Measurements from ENCODE around the gene NXT1.
"Not testable (repeated sequence)": the region's sequence is repeated elsewhere in the genome, so short reads cannot be mapped to it uniquely, and the experiment has no call there.

The NXT1 gene

DNA sequence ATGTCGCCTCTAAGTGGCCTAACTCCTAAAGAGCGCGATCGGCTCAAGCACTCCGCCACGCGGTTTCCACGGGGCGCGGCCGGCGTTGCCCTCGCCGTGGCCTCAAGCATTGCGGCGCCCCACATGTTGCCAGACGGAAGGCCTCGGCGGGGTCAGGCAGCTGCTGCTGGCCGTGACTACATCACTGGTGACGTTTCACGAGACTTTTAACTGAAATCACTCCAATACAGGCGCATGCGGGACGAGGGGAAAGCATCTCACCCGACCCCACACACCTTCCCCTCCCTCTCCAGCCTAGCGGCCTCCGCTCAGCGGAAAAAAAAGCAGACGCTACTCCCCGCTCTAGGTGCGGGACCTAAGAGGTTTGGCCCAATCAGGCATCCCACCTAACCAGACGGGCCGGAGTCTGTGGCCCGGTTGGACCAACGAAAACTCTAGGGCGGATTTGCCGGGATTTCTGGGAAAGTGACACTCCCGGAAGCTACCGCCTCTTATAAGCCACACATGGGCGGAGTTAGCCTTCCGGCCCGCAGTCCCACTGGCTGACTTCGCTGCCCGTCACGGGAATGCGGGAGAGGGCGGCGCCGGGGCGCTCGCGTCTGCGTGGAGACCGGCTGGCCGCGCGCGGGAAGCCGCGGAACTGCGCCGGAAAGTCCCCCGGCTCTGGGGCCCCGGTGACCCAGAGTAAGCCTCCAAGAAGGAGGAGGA lies at the start of gene NXT1:
TSS of gene NXT1 (plus strand) at position 596 of the 708 bp plus-strand sequence. CDS start 3,251 bp downstream, outside the sequence.
- Mint-ChIP-seq H3K4me1 (peaks cover 20% of the 10 kb centered on the region), H3K36me3 (ENCODE audit: insufficient read depth) (peaks cover 25% of the 10 kb centered on the region), H3K27ac (ENCODE audit: low read depth) (peak within 1 kb of the TSS; percentile 100), H3K27me3 (no peaks in the 10 kb centered on the region), H3K4me3 (peak within 1 kb of the TSS; percentile 98), H3K9me3 (no peaks in the 10 kb centered on the region)
- ATAC-seq (replicated peaks; ENCODE audit: extremely low read depth, poor library complexity, severe bottlenecking) (peak; percentile 80), DNase-seq (ENCODE audit: low spot score in 2 of 2) (peak; percentile 93 to 97)

DNA sequence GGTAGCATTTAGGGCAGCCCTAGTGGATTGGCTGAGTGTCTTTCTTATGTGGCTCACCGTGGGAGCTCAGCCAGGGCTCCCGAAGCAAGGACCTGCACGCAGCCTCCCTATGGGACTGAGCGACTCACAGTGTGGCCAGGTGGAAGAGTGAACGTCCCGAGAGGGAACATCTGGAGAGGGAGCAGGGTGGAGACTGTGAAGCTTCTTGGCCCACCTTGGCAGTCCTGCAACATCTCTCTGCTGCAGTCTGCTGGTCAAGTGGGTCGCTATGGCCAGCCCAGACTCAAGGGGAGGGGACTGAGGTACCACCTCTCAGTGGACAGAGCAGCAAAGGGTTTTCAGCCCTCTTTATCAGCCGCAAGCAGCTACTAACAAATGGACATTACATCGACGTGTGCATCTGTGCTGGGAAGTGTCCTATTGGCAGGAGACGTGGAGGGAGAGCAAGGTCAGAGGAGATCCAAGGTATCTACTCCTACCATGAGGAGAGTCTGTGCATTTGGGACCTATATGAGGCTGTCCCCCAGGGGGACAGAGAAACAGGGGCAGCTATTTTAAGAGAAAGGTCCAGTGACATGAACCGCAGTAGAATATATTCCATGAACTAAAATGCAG lies 49.0 kb upstream of the NXT1 start:
- no peak for DNase-seq (ENCODE audit: low spot score in 2 of 2)
- no peak for ATAC-seq (replicated peaks; ENCODE audit: extremely low read depth, poor library complexity, severe bottlenecking)
- Mint-ChIP-seq H3K4me3 (no peak overlapping the region), H3K9me3 (no peaks in the 10 kb centered on the region), H3K27me3 (peaks cover 26% of the 10 kb centered on the region), H3K36me3 (ENCODE audit: insufficient read depth) (no peaks in the 10 kb centered on the region), H3K27ac (ENCODE audit: low read depth) (no peak overlapping the region), H3K4me1 (no peaks in the 10 kb centered on the region)

DNA sequence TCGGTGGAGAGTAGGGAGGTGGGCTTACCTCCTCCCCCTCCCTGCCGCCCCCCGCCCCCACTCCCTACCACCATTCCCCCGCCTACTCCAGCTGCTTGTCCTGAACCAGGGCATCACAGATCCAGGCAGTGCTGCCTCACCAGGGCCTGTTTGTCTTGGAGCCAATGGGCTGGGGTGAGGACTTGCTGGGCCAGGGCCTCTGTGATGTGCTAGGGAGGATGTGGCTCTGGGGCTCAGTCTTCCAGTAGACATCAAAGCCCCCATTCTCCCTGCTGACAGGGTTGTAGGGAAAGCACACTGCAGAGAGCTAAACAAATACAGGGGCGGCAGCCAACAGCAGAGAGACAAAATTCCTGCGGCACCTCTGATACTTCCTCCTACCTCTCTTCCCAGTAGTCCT lies 48.2 kb upstream of the NXT1 start:
- no peaks in the 10 kb centered on the region for H3K36me3 Mint-ChIP-seq (ENCODE audit: insufficient read depth)
- peaks cover 18% of the 10 kb centered on the region for H3K27me3 Mint-ChIP-seq
- no peak overlapping the region for H3K4me3 Mint-ChIP-seq
- H3K9me3 Mint-ChIP-seq: no peaks in the 10 kb centered on the region
- DNase-seq (ENCODE audit: low spot score in 2 of 2): no peak
- no peaks in the 10 kb centered on the region for H3K4me1 Mint-ChIP-seq
- no peak overlapping the region for H3K27ac Mint-ChIP-seq (ENCODE audit: low read depth)
- ATAC-seq (replicated peaks; ENCODE audit: extremely low read depth, poor library complexity, severe bottlenecking): no peak

DNA sequence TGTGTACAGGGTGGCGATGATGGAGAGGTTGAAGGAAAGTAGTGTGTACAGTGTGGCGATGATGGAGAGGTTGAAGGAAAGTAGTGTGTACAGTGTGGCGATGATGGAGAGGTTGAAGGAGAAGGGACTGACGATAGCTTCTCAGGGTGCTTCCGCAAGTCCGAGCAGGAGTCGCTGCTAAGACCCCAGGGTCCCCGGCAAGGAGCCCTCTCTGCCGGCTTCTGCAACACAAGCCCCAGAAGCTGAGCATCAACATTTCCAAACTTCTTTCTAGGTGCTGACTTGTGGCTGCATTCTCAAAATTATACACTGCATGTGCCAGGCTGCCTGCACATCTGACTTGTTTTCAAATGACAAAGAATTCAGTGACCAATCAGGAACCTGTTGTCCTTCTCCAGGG lies 47.8 kb upstream of the NXT1 start:
- H3K9me3 Mint-ChIP-seq: no peaks in the 10 kb centered on the region
- no peaks in the 10 kb centered on the region for H3K4me1 Mint-ChIP-seq
- H3K36me3 Mint-ChIP-seq (ENCODE audit: insufficient read depth): no peaks in the 10 kb centered on the region
- DNase-seq (ENCODE audit: low spot score in 2 of 2) (no peak), ATAC-seq (replicated peaks; ENCODE audit: extremely low read depth, poor library complexity, severe bottlenecking) (no peak)
- peaks cover 15% of the 10 kb centered on the region for H3K27me3 Mint-ChIP-seq
- no peak overlapping the region for H3K27ac Mint-ChIP-seq (ENCODE audit: low read depth)
- H3K4me3 Mint-ChIP-seq: no peak overlapping the region

DNA sequence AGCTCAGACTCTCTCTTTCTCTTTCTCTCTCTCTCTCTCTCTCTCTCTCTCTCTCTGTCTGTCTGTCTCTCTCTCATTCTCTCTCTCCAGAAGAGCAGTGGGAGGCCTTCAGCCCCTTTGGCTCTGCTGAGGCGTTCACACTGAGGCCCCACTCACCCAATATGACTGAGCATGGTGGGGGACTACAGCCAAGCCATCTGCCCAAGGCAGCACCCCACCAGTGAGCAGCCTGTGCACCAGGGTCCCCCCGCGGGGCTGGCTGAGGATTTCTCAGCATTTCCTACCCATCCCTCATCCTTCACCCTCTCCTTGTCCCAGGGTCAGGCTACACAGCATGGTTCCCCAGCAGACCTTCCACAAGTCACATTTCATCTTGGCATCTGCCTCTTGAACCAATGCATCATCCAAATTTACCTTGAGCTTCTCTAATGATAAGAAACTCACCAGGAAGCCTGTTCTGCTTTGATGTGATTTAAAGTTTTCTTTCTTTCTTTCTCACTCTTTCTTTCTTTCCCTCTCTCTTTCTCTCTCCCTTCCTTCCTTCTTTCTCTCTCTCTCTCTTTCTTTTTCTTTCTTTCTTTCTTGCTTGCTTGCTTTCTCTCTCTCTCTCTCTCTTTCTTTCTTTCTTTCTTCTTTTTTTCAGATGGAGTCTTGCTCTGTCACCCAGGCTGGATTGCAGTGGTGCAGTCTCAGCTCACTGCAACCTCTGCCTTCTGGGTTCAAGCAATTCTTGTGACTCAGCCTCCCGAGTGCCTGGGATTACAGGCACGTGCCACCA lies 47.1 kb upstream of the NXT1 start:
- Mint-ChIP-seq H3K36me3 (ENCODE audit: insufficient read depth) (no peaks in the 10 kb centered on the region), H3K9me3 (no peaks in the 10 kb centered on the region), H3K27me3 (peaks cover 15% of the 10 kb centered on the region), H3K27ac (ENCODE audit: low read depth) (no peak overlapping the region), H3K4me1 (no peaks in the 10 kb centered on the region), H3K4me3 (no peak overlapping the region)
- DNase-seq (ENCODE audit: low spot score in 2 of 2) (no peak), ATAC-seq (replicated peaks; ENCODE audit: extremely low read depth, poor library complexity, severe bottlenecking) (no peak)

DNA sequence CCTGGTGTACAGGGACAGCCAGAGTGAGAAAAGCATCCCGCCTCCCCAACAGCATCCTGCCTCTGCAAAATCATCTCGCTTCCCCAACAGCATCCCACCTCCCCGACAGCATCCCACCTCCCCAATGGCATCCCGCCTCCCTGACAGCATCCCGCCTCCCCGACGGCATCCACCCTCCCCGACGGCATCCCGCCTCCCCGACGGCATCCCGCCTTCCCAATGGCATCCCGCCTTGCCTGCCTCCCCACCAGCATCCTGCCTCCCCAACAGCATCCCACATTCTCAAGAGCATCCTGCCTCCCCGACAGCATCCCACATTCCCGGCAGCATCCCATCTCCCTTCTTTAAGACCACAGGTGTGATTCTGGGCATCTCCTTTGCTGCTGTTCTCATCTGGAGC lies 46.0 kb upstream of the NXT1 start:
- Mint-ChIP-seq H3K4me1 (no peaks in the 10 kb centered on the region), H3K27ac (ENCODE audit: low read depth) (no peak overlapping the region)

DNA sequence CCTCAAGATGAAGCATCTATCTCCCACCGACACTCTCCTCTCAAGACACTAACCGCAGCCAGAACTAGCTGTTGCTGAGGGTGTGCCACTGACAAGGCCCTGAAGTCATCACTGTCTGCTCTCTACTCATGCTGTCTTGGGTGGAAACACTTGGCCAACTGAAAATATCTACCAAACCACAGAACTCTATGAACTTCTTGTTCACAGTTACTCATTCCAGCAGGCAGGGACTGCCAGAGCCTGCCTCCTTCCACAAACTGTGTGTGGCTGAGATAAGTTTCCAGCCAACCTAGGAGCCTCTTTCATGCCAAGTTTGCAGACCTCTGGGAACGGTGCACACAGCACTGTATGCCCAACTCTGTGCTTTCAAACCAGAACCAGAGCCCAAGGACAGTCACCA lies 45.5 kb upstream of the NXT1 start:
- H3K4me1 Mint-ChIP-seq: no peaks in the 10 kb centered on the region
- H3K27ac Mint-ChIP-seq (ENCODE audit: low read depth): no peak overlapping the region
- no peaks in the 10 kb centered on the region for H3K36me3 Mint-ChIP-seq (ENCODE audit: insufficient read depth)
- ATAC-seq (replicated peaks; ENCODE audit: extremely low read depth, poor library complexity, severe bottlenecking): no peak
- no peak for DNase-seq (ENCODE audit: low spot score in 2 of 2)
- no peaks in the 10 kb centered on the region for H3K9me3 Mint-ChIP-seq
- H3K4me3 Mint-ChIP-seq: no peak overlapping the region
- peaks cover 19% of the 10 kb centered on the region for H3K27me3 Mint-ChIP-seq

More for the DNA sequence above, 46.0 kb upstream of the NXT1 start:
- DNase-seq (ENCODE audit: low spot score in 2 of 2) (no peak), ATAC-seq (replicated peaks; ENCODE audit: extremely low read depth, poor library complexity, severe bottlenecking) (no peak)
- H3K27me3 Mint-ChIP-seq: peaks cover 15% of the 10 kb centered on the region
- no peak overlapping the region for H3K4me3 Mint-ChIP-seq
- H3K9me3 Mint-ChIP-seq: no peaks in the 10 kb centered on the region
- no peaks in the 10 kb centered on the region for H3K36me3 Mint-ChIP-seq (ENCODE audit: insufficient read depth)

DNA sequence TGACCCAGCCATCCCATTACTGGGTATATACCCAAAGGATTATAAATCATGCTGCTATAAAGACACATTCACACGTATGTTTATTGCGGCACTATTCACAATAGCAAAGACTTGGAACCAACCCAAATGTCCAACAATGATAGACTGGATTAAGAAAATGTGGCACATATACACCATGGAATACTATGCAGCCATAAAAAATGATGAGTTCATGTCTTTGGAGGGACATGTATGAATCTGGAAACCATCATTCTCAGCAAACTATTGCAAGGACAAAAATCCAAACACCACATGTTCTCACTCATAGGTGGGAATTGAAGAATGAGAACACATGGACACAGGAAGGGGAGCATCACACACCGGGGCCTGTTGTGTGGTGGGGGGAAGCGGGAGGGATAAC lies 43.2 kb upstream of the NXT1 start:
- not testable (repeated sequence) for H3K27ac Mint-ChIP-seq (ENCODE audit: low read depth); H3K36me3 Mint-ChIP-seq (ENCODE audit: insufficient read depth); H3K4me1 Mint-ChIP-seq; ATAC-seq (replicated peaks; ENCODE audit: extremely low read depth, poor library complexity, severe bottlenecking); DNase-seq (ENCODE audit: low spot score in 2 of 2); H3K9me3 Mint-ChIP-seq; H3K4me3 Mint-ChIP-seq
- H3K27me3 Mint-ChIP-seq: peaks cover 42% of the 10 kb centered on the region

DNA sequence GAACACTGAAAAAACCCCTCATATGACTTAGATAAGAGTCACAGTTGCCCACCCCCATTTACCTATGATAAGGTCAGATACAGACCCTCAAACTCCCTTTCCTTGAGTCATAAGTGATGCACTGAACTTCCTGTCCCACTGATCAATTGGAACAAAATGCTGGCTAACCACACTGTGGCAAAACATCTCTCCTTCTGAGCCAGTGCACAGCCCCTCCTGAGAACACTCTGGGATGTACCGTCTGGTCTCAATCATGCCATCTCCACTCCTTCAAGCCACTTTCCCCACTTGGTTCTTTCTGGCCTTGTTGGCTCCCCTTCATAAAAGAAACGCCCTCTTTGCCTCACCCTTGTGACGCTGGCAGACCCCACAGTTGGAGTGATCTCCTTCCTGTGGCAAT lies 42.6 kb upstream of the NXT1 start:
- no peak for DNase-seq (ENCODE audit: low spot score in 2 of 2)
- no peaks in the 10 kb centered on the region for H3K9me3 Mint-ChIP-seq
- peaks cover 49% of the 10 kb centered on the region for H3K27me3 Mint-ChIP-seq
- no peak overlapping the region for H3K4me3 Mint-ChIP-seq
- no peaks in the 10 kb centered on the region for H3K36me3 Mint-ChIP-seq (ENCODE audit: insufficient read depth)
- H3K27ac Mint-ChIP-seq (ENCODE audit: low read depth): no peak overlapping the region
- no peaks in the 10 kb centered on the region for H3K4me1 Mint-ChIP-seq
- ATAC-seq (replicated peaks; ENCODE audit: extremely low read depth, poor library complexity, severe bottlenecking): no peak

DNA sequence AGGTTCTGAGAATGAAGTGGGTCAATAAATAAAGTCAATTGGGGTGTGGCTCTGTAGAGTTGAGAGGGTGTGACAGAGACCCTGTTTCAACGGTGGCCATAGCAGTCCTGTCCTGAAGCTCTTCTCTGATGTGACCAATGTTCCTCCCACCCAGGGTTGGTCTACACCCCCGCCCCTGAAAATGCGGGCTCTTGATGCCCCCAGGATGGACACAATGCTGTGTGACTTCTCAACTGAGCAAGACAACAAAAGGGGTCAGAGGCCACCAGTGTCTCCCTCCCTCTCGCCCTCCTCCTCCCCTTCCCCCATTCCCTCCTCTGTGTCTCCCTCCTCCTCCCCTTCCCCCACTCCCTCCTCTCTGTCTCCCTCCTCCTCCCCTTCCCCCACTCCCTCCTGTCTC lies 41.7 kb upstream of the NXT1 start:
- no peak for DNase-seq (ENCODE audit: low spot score in 2 of 2)
- no peak overlapping the region for H3K4me3 Mint-ChIP-seq

DNA sequence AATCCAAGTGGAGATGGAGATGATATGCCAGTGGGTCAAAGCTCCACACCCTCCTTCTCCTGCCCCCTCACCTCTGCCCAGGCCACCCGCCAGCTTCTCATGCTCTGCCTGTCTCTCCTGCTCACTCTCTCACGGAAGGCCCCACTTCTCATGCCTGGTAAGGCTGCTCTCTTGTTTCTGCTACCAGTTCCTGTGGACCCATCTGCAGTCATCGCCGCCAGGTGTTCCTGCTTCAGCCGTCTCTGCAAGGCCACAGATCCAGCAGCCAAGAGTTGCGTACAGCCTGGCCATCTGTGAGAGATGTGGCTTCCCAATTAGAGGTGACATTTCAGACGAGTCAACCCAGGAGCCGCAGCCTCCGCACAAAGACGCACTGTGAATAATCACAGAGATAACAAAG lies 40.8 kb upstream of the NXT1 start:
- no peaks in the 10 kb centered on the region for H3K36me3 Mint-ChIP-seq (ENCODE audit: insufficient read depth)
- no peaks in the 10 kb centered on the region for H3K9me3 Mint-ChIP-seq
- H3K27ac Mint-ChIP-seq (ENCODE audit: low read depth): no peak overlapping the region
- ATAC-seq (replicated peaks; ENCODE audit: extremely low read depth, poor library complexity, severe bottlenecking): no peak
- H3K4me1 Mint-ChIP-seq: no peaks in the 10 kb centered on the region
- DNase-seq (ENCODE audit: low spot score in 2 of 2): no peak
- peaks cover 41% of the 10 kb centered on the region for H3K27me3 Mint-ChIP-seq
- no peak overlapping the region for H3K4me3 Mint-ChIP-seq

More for the DNA sequence above, 41.7 kb upstream of the NXT1 start:
- Mint-ChIP-seq H3K36me3 (ENCODE audit: insufficient read depth) (no peaks in the 10 kb centered on the region), H3K27me3 (peaks cover 49% of the 10 kb centered on the region), H3K27ac (ENCODE audit: low read depth) (no peak overlapping the region), H3K9me3 (no peaks in the 10 kb centered on the region), H3K4me1 (no peaks in the 10 kb centered on the region)
- ATAC-seq (replicated peaks; ENCODE audit: extremely low read depth, poor library complexity, severe bottlenecking): no peak

DNA sequence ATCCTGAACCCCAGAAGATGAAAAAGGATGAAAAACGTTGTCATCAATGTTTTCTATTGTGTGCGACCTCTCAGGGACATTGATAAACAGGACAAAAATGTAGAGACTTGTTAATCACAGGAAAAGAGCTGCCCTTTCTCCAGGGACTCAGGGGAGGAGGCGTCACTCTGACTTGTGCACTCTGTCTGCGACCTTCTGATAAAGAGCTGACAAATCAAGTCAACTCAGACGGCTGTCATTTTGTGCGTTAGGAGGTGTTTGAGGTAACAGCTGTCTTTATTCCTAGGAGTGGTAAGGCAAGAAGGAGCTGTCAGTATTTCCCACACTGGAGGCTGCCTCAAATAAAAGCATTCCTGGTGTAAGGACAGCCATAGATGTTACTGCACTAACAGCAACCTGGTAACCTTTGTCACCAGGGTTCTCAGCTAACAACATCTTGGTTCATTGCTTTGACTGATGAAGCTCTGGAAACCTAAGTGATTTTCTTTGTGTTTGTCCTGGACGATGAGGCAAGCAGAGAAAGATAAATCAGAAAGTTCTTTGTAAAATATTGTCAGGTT lies 38.6 kb upstream of the NXT1 start:
- no peak for DNase-seq (ENCODE audit: low spot score in 2 of 2)
- no peaks in the 10 kb centered on the region for H3K4me1 Mint-ChIP-seq
- H3K27ac Mint-ChIP-seq (ENCODE audit: low read depth): no peak overlapping the region
- H3K4me3 Mint-ChIP-seq: no peak overlapping the region
- ATAC-seq (replicated peaks; ENCODE audit: extremely low read depth, poor library complexity, severe bottlenecking): no peak
- no peaks in the 10 kb centered on the region for H3K9me3 Mint-ChIP-seq
- no peaks in the 10 kb centered on the region for H3K36me3 Mint-ChIP-seq (ENCODE audit: insufficient read depth)
- H3K27me3 Mint-ChIP-seq: peaks cover 43% of the 10 kb centered on the region
